Skin of body (tissue), 2 donors: ENCODE measurements around the gene NSRP1. TPM values are rescaled to one million over a fixed set of nuclear protein-coding genes. Genes with fewer than 3 reads are reported as not detected.
"Not testable (repeated sequence)": the region's sequence is repeated elsewhere in the genome, so short reads cannot be mapped to it uniquely, and the experiment has no call there.

Source experiments
- DNase-seq: peaks from one replicate; lab custom pipeline; 2025; lab: John Stamatoyannopoulos, UW
- total RNA-seq: library from RNA; depleted of rRNA; stranded (reverse); fragments of >200 nt; gene quantifications from one replicate; pipeline ENCODE4 v1.2.3, GENCODE V29; 2014

Gene NSRP1
- total RNA-seq, 1 donor from 2014 or later, result 17.0 TPM

- no peak for DNase-seq
These were observed 70.1 kb downstream of the NSRP1 start for GRCh38 chr17:30186761-30187160.

- DNase-seq, result no peak
These were observed 71.0 kb downstream of the NSRP1 start for GRCh38 chr17:30187573-30187972.

DNA sequence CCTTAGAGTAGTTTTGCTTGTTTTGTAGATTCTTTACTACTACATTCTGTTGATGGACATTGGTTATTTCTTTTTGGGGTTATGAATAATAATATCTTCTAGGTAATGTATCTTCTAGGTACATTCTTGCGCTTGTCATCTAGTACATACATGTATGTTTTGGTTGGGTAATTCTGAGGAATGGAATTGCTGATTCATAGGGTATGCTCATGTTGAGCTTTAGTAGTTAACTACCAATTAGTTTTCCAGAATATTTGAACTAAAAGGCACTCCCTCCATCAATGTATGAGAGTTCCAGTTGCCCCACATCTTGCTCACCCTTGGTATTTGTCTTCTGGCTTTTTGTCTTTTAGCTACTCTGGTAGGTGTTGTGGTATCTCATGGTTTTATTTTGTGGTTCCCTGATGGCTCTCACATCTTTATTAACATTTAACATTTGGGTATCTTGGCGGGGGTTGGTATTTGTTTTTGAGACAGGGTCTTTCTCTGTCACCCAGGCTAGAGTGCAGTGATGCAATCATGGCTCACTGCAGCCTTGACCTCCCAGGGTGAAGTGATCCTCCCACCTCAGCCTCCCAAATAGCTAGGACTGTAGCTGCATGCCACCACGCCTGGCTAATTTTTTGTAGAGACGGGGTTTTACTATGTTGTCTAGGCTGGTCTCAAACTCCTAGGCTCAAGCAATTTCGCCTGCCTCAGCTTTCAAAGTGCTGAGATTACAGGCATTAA, 71.8 kb downstream of the NSRP1 start:
- DNase-seq, result no peak

- DNase-seq, result no peak
These were observed 74.5 kb downstream of the NSRP1 start for GRCh38 chr17:30191072-30191471.

GRCh38 chr17:30196504-30196903, 79.9 kb downstream of the NSRP1 start:
- DNase-seq, result no peak

DNA sequence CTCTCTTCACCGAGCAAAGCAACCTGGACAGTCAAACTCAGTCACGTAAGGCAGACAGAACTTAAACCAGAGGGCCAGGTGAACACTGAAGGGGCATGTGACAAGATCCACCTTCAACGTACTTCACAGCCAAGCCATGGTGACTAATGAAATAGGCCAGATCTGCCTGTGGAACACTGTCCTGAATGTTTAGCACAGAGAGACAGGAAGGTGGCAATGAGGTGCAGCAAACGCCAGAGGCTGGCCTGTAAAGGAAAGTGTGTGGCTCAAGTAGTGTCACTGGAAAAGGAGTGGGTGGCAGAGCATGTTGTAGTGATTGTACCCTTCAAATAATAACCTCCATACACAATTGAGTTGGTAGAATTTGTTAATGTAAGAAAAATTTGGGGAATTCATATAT, 80.8 kb downstream of the NSRP1 start:
- DNase-seq, result no peak

GRCh38 chr17:30199600-30199999, 83.0 kb downstream of the NSRP1 start:
- no peak for DNase-seq

- DNase-seq, result no peak
These were observed 83.5 kb downstream of the NSRP1 start for GRCh38 chr17:30200106-30200505.

GRCh38 chr17:30200656-30201055, 84.0 kb downstream of the NSRP1 start:
- not testable (repeated sequence) for DNase-seq

GRCh38 chr17:30203471-30203981, 86.9 kb downstream of the NSRP1 start:
- no peak for DNase-seq

GRCh38 chr17:30207655-30208054, 91.0 kb downstream of the NSRP1 start:
- no peak for DNase-seq

DNA sequence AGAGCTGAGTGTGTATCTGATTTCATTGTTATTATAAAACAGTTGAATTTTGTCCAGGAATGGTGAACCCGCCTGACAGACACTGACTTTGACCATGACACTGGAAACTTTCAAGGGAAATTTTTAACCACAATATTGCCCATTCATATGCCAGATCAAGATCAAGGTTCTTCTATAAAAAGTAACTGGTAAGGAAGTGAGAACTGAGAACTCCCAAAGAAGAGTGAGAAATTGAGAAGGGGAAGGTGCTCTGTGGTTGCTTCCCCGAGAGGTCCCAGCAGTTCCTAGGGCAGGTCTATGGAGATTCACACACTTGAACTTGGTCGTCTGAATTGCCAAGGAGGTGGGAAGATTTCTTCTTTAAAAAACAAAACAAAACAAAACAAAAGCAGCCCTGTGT, 91.6 kb downstream of the NSRP1 start:
- no peak for DNase-seq

DNA sequence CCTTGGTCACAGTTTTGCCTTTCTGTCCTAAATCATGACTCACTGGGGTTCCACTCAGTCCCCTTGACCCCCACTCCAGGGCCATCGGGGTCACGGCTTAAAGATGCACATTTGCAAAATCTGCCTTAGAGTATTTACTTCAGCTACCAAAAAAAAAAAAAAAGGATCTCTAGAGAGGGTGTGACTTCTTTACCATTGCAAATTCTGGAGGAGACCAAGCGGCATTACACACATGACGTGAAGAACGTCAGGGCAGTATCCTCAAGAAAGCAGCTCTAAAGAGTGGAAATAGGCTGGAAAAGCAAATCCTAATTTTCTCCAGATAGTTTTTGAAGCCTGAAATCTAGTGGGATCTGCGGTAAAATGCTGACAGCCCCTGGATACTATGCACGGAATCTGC, 93.3 kb downstream of the NSRP1 start:
- no peak for DNase-seq

GRCh38 chr17:30210366-30210765, 93.8 kb downstream of the NSRP1 start:
- no peak for DNase-seq

DNA sequence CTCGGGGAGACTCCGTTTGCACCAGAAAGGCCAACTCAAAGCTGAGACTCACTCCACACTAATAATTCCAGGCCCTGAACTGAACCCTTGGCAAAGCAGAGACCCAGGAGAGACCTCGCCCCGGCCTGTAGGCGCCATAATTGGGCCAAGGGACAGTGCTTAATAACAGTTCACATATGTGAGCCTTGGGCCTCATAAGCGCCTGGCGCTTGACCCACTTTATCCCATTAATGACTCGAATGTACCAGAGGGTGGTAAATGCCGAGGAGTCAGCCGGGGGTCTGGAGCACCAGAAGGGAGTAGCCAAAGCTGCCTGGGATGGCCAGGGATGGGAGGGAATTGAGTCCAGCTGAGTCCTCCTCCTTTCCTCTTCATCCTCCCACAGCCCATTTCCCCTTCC, 94.3 kb downstream of the NSRP1 start:
- DNase-seq, result no peak

DNA sequence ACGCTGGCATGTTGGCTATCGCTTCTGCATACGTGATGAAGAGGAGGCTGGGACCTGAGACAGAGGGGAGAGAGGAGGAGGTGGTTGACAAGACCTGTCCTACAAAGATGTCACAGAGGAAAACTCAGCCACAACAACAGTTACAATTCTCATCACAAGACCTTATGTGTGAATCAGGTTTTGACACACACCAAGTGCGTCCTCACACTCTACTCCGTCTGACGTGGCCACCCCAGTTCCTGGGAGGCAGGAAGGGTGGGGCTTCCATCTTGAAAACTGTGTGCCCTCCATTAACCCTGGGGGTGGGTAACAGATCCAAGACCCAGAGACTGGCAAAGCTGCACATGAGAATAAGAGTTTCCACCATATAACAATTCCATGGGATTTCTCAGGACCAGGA, 94.8 kb downstream of the NSRP1 start:
- DNase-seq, result no peak

- no peak for DNase-seq
These were observed 96.1 kb downstream of the NSRP1 start for GRCh38 chr17:30212750-30213149.

DNA sequence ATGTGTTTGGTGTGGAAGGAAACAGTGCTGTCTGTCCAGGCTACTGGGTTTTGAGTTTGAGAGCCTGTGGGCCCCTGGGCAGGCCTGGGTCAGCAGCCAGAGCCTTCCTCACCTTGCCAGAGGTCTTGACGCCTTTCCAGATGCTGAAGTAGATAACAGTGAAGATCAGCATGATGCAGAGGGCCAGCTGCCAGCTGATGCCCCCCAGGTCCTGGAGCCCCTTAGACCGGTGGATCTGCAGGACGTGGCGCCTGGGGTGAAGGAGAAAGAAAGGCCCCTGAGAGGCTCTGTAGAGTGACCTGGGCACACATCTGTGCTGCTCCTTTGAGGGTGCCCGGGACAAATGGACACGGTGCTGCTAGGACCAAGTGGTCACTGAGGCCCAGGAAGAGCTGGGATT, 100.4 kb downstream of the NSRP1 start:
- no peak for DNase-seq

DNA sequence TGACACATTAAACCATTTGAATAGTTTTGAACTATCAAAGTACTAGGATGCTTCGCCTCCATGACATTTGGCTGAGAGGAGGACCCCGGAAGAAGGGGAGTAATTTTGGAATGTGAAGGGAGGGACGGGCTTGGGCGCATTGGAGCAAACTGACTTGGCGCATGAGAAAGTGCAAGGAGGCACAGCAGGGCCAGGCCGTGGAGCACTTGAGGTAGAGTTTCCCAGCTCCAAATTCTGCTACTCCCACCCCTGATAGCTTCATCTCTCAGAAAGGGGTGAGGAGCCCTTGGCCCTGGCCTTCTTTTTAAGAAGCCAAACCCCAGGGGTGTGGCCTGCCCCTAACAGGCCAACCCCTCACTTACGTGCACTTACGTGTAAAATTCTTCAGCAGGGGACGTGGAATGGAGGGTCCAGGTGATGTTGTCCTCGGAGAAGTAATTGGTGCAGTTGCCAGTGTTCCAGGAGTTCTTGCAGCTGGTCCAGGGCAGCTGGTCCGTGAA, 101.2 kb downstream of the NSRP1 start:
- DNase-seq, result no peak

GRCh38 chr17:30218799-30219198, 102.2 kb downstream of the NSRP1 start:
- DNase-seq, result no peak

GRCh38 chr17:30219315-30219714, 102.7 kb downstream of the NSRP1 start:
- DNase-seq, result no peak

DNA sequence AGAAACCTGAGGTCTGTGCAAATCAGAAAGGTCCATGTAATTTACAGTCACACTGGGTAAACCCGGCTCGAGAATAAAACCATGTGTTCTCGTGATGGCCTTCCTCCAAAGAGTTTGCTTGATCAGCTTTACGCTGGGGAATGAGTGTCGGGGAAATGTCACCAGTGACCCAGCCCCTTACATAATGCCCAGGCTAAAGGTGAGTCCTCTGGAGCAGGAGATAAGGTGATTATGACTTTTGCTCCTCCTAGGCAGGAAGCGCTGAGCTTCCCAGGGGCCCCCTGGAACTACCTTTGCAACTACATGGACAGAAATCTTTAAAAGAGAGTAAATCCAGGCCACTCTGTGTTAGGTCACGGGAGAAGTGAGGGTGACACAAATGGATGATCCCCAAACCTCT, 103.2 kb downstream of the NSRP1 start:
- DNase-seq, result no peak

- DNase-seq, result no peak
These were observed 103.8 kb downstream of the NSRP1 start for GRCh38 chr17:30220414-30220813.
